K562 (cell line): ENCODE results near the gene GRM3.

ENCODE experiments used
- ASH1L ChIP-seq: fragments of 450-650 bp; IDR thresholded peaks from 2 replicates; pipeline ENCODE4 v1.6.1; 2018; ENCODE audit warnings: borderline replicate concordance, mild to moderate bottlenecking, low read depth; ENCODE audit not compliant: partially characterized antibody
- POLR2A ChIP-seq: fragments of 450-650 bp; conservative IDR thresholded peaks from 2 replicates; pipeline ENCODE4 v1.6.1; 2016
- ZNF274 ChIP-seq: IDR thresholded peaks from 2 replicates; pipeline ENCODE4 v1.6.1; 2011; ENCODE audit warnings: low read depth, mild to moderate bottlenecking, low read length, moderate library complexity, borderline replicate concordance
- TF ChIP-seq, protein P1 (sequence below): fragments of 450-650 bp; formaldehyde crosslinking; IDR thresholded peaks from 2 replicates; pipeline ENCODE4 v1.4.0; 2020; ENCODE audit warnings: mild to moderate bottlenecking

- TF ChIP-seq POLR2A: no peak
- no peak for TF ChIP-seq ZNF274
- TF ChIP-seq ASH1L: no peak
- TF ChIP-seq, protein P1, sequence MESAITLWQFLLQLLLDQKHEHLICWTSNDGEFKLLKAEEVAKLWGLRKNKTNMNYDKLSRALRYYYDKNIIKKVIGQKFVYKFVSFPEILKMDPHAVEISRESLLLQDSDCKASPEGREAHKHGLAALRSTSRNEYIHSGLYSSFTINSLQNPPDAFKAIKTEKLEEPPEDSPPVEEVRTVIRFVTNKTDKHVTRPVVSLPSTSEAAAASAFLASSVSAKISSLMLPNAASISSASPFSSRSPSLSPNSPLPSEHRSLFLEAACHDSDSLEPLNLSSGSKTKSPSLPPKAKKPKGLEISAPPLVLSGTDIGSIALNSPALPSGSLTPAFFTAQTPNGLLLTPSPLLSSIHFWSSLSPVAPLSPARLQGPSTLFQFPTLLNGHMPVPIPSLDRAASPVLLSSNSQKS (CRISPR knock-in tag): no peak
Measured at GRCh38 chr7:86748201-86748600, 104.5 kb downstream of the GRM3 start.
